HG02642 (cell line): ENCODE data around the gene RCOR1.
"Not testable (repeated sequence)": the region's sequence is repeated elsewhere in the genome, so short reads cannot be mapped to it uniquely, and the experiment has no call there.

Experiments
- ATAC-seq: cut with Tn5 transposase; IDR thresholded peaks from one replicate; pipeline ENCODE4 v1.9.1; 2021; ENCODE audit warnings: mild to moderate bottlenecking; ENCODE audit not compliant: unreplicated experiment, poor library complexity

RCOR1 gene

GRCh38 chr14:102590667-102591099 lies 1.8 kb upstream of the RCOR1 start:
- no peak for ATAC-seq

GRCh38 chr14:102591372-102591943 lies 991 bp upstream of the RCOR1 start:
- ATAC-seq = peak; percentile 2

GRCh38 chr14:102592763-102593060 lies 263 bp downstream of the RCOR1 start:
- peak; percentile 14 for ATAC-seq

- ATAC-seq = peak; percentile 18
Observed at GRCh38 chr14:102593061-102593824, 794 bp downstream of the RCOR1 start.

- ATAC-seq = no peak
Observed at GRCh38 chr14:102593825-102594137, 1.3 kb downstream of the RCOR1 start.

- ATAC-seq = no peak
Observed at GRCh38 chr14:102594514-102595175, 2.2 kb downstream of the RCOR1 start.

GRCh38 chr14:102601378-102601925 lies 9.0 kb downstream of the RCOR1 start:
- no peak for ATAC-seq

- no peak for ATAC-seq
Observed at GRCh38 chr14:102602421-102603292, 10.2 kb downstream of the RCOR1 start.

GRCh38 chr14:102603293-102603907 lies 11.0 kb downstream of the RCOR1 start:
- ATAC-seq = no peak

- ATAC-seq = no peak
Observed at GRCh38 chr14:102604183-102604582, 11.7 kb downstream of the RCOR1 start.

GRCh38 chr14:102605029-102605428 lies 12.6 kb downstream of the RCOR1 start:
- no peak for ATAC-seq

GRCh38 chr14:102606296-102606695 lies 13.8 kb downstream of the RCOR1 start:
- ATAC-seq = peak; percentile 38

- ATAC-seq = peak; percentile 59
Observed at GRCh38 chr14:102608064-102608446, 15.6 kb downstream of the RCOR1 start.

- no peak for ATAC-seq
Observed at GRCh38 chr14:102610968-102611811, 18.7 kb downstream of the RCOR1 start.

GRCh38 chr14:102616318-102616717 lies 23.9 kb downstream of the RCOR1 start:
- ATAC-seq = no peak

GRCh38 chr14:102616799-102617198 lies 24.4 kb downstream of the RCOR1 start:
- no peak for ATAC-seq

- not testable (repeated sequence) for ATAC-seq
Observed at GRCh38 chr14:102619012-102619411, 26.6 kb downstream of the RCOR1 start.

- no peak for ATAC-seq
Observed at GRCh38 chr14:102620413-102620812, 28.0 kb downstream of the RCOR1 start.

- no peak for ATAC-seq
Observed at GRCh38 chr14:102622262-102622885, 29.9 kb downstream of the RCOR1 start.
